HepG2 (cell line): ENCODE measurements around the gene PDPK1. TPM values are rescaled to one million over a fixed set of nuclear protein-coding genes. Genes with fewer than 3 reads are reported as not detected.
A peak's percentile ranks its signal among the peaks of the same experiment; 100 is the strongest.

Source experiments
- CAMTA2 ChIP-seq: sonication (generic); formaldehyde crosslinking; IDR thresholded peaks from 2 replicates; pipeline ENCODE4 v1.4.0; 2020; ENCODE audit warnings: mild to moderate bottlenecking, missing genetic modification reagents, borderline replicate concordance
- CCAR2 ChIP-seq: fragments of 200-400 bp; formaldehyde crosslinking; optimal IDR thresholded peaks from 2 replicates; pipeline ENCODE3; 2018; ENCODE audit warnings: low read depth, mild to moderate bottlenecking, low read length, moderate library complexity
- DRAP1 ChIP-seq: IDR thresholded peaks from 2 replicates; pipeline ENCODE4 v1.6.1; 2016; ENCODE audit warnings: missing genetic modification reagents, missing compliant biosample characterization
- FOSL1 ChIP-seq: sonication (generic); formaldehyde crosslinking; IDR thresholded peaks from 2 replicates; pipeline ENCODE4 v1.9.0; 2021; ENCODE audit warnings: missing genetic modification reagents, borderline replicate concordance
- FOXA1 ChIP-seq, 2 experiments: fragments of 450-650 bp in 1 of 2; sonication (generic) in 1 of 2; formaldehyde crosslinking in 1 of 2; IDR thresholded peaks; 2 replicates each; pipeline versions ENCODE4 v1.4.0 to v1.6.1; 2016 to 2020; ENCODE audit warnings: missing genetic modification reagents in 1 of 2
- GATAD2A ChIP-seq: IDR thresholded peaks from 2 replicates; pipeline ENCODE4 v1.6.1; 2016
- HDAC1 ChIP-seq: sonication (generic); formaldehyde crosslinking; IDR thresholded peaks from 2 replicates; pipeline ENCODE4 v1.5.1; 2020; ENCODE audit warnings: mild to moderate bottlenecking, missing genetic modification reagents
- LBX2 ChIP-seq: sonication (generic); formaldehyde crosslinking; IDR thresholded peaks from 2 replicates; pipeline ENCODE4 v1.5.0; 2020; ENCODE audit warnings: missing genetic modification reagents, mild to moderate bottlenecking, borderline replicate concordance
- MIER3 ChIP-seq: IDR thresholded peaks from 2 replicates; pipeline ENCODE4 v1.6.1; 2016; ENCODE audit warnings: missing compliant biosample characterization, borderline replicate concordance
- PITX1 ChIP-seq: sonication (generic); formaldehyde crosslinking; IDR thresholded peaks from 2 replicates; pipeline ENCODE4 v1.5.1; 2020; ENCODE audit warnings: mild to moderate bottlenecking, missing genetic modification reagents
- SAP130 ChIP-seq: IDR thresholded peaks from 2 replicates; pipeline ENCODE4 v1.6.1; 2016; ENCODE audit warnings: low read depth
- ZBTB10 ChIP-seq: sonication (generic); formaldehyde crosslinking; IDR thresholded peaks from 2 replicates; pipeline ENCODE4 v1.4.0; 2020; ENCODE audit warnings: missing genetic modification reagents, borderline replicate concordance
- ZBTB7B ChIP-seq: sonication (generic); formaldehyde crosslinking; IDR thresholded peaks from 2 replicates; pipeline ENCODE4 v1.4.0; 2020; ENCODE audit warnings: missing genetic modification reagents
- ZNF142 ChIP-seq: sonication (generic); formaldehyde crosslinking; IDR thresholded peaks from 2 replicates; pipeline ENCODE4 v1.4.0; 2020; ENCODE audit warnings: missing genetic modification reagents
- ZNF160 ChIP-seq: sonication (generic); formaldehyde crosslinking; IDR thresholded peaks from 2 replicates; pipeline ENCODE4 v1.8.0; 2022; ENCODE audit warnings: mild to moderate bottlenecking, inconsistent platforms, missing genetic modification reagents
- ZNF33B ChIP-seq: sonication (generic); formaldehyde crosslinking; IDR thresholded peaks from 2 replicates; pipeline ENCODE4 v1.5.1; 2020; ENCODE audit warnings: mild to moderate bottlenecking, missing genetic modification reagents
- ZNF432 ChIP-seq: sonication (generic); formaldehyde crosslinking; IDR thresholded peaks from 2 replicates; pipeline ENCODE4 v1.5.0; 2020; ENCODE audit warnings: missing genetic modification reagents, mild to moderate bottlenecking, borderline replicate concordance
- ZNF451 ChIP-seq: sonication (generic); formaldehyde crosslinking; IDR thresholded peaks from 2 replicates; pipeline ENCODE4 v1.5.0; 2020; ENCODE audit warnings: mild to moderate bottlenecking, missing genetic modification reagents
- ZNF460 ChIP-seq: sonication (generic); formaldehyde crosslinking; IDR thresholded peaks from 2 replicates; pipeline ENCODE4 v1.5.1; 2020; ENCODE audit warnings: missing genetic modification reagents, mild to moderate bottlenecking, borderline replicate concordance
- ZNF737 ChIP-seq: sonication (generic); formaldehyde crosslinking; IDR thresholded peaks from 2 replicates; pipeline ENCODE4 v1.5.0; 2020; ENCODE audit warnings: missing genetic modification reagents, mild to moderate bottlenecking, borderline replicate concordance
- polyA plus RNA-seq, 8 experiments: library from polyadenylated mRNA; depleted of rRNA in 3 of 8; stranded (reverse) in 7 of 8; unstranded in 1 of 8; fragments of >200 nt; fragmentation: Illumina TruSeq in 4 of 8; extraction: Trizol in 4 of 8; gene quantifications; 2 replicates each; pipeline versions ENCODE4 v1.2.1 to v1.2.3, GENCODE V29; 2011 to 2016; ENCODE audit warnings: low read depth in 4 of 8, missing spikeins in 1 of 8, mixed read lengths in 1 of 8; ENCODE audit not compliant: insufficient read depth in 1 of 8
- total RNA-seq, 5 experiments: library from RNA; depleted of rRNA; stranded (reverse); fragments of >200 nt; fragmentation: Illumina TruSeq; extraction: Trizol; gene quantifications; 2 replicates each; pipeline ENCODE4 v1.2.3, GENCODE V29; 2016; ENCODE audit warnings: low read depth in 1 of 5

PDPK1 gene
- total and polyA plus RNA-seq, 2 of the 13 experiments (the other 11 are each of a cell fraction or from before 2014, with no cell fraction given): 59.6 to 129 TPM

GRCh38 chr16:2603165-2604015 lies 65.6 kb downstream of the PDPK1 start (continued):
- TF ChIP-seq ZBTB10: peak; percentile 96
- peak; percentile 82; the same call in 1 of the 2 replicates for TF ChIP-seq ZNF142
- TF ChIP-seq ZNF33B: no peak; the same call in 1 of the 2 replicates
- TF ChIP-seq MIER3: peak; percentile 93
- peak; percentile 67; the same call in 1 of the 2 replicates for TF ChIP-seq PITX1 (CRISPR knock-in tag)
- TF ChIP-seq LBX2 (CRISPR knock-in tag): no peak
- TF ChIP-seq FOSL1: no peak; the same call in 1 of the 2 replicates
- peak; percentile 99 for TF ChIP-seq DRAP1 (CRISPR knock-in tag)
- TF ChIP-seq ZNF737 (CRISPR knock-in tag): no peak
- peak; percentile 97 for TF ChIP-seq SAP130 (CRISPR knock-in tag)
- TF ChIP-seq GATAD2A (CRISPR knock-in tag): peak; percentile 79
- TF ChIP-seq CCAR2: peak; percentile 73
- no peak for TF ChIP-seq ZNF432 (CRISPR knock-in tag)
- peak; percentile 65; the same call in 1 of the 2 replicates for TF ChIP-seq ZNF460 (CRISPR knock-in tag)
- TF ChIP-seq HDAC1 (CRISPR knock-in tag): peak; percentile 98
- no peak for TF ChIP-seq FOXA1 (IDR thresholded peaks at IDR 0.05)
- TF ChIP-seq FOXA1 (CRISPR knock-in tag; IDR thresholded peaks at IDR 0.05): no peak; the same call in 1 of the 2 replicates
- no peak for TF ChIP-seq ZNF451 (CRISPR knock-in tag)
- 0 out of 2 replicates have a peak, but pooled peaks have one; percentile 79 for TF ChIP-seq ZNF160 (CRISPR knock-in tag)
- TF ChIP-seq CAMTA2 (CRISPR knock-in tag): peak; percentile 93; the same call in 1 of the 2 replicates
- TF ChIP-seq ZBTB7B (CRISPR knock-in tag): peak; percentile 94
